Measurements from ENCODE around the gene RAG2.

- TF ChIP-seq, protein P1, sequence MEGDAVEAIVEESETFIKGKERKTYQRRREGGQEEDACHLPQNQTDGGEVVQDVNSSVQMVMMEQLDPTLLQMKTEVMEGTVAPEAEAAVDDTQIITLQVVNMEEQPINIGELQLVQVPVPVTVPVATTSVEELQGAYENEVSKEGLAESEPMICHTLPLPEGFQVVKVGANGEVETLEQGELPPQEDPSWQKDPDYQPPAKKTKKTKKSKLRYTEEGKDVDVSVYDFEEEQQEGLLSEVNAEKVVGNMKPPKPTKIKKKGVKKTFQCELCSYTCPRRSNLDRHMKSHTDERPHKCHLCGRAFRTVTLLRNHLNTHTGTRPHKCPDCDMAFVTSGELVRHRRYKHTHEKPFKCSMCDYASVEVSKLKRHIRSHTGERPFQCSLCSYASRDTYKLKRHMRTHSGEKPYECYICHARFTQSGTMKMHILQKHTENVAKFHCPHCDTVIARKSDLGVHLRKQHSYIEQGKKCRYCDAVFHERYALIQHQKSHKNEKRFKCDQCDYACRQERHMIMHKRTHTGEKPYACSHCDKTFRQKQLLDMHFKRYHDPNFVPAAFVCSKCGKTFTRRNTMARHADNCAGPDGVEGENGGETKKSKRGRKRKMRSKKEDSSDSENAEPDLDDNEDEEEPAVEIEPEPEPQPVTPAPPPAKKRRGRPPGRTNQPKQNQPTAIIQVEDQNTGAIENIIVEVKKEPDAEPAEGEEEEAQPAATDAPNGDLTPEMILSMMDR (IDR thresholded peaks at IDR 0.05; ENCODE audit: low read length) = peak; percentile 72
- TF ChIP-seq EZH2 (IDR thresholded peaks at IDR 0.05; ENCODE audit: borderline replicate concordance, low read length) = no peak
Measured at GRCh38 chr11:36622431-36623136, 24.5 kb upstream of the RAG2 start.
